NCI-H187 (cell line): ENCODE data around the gene PIGS.

Experiments
- DNase-seq, 2 experiments: peaks; one replicate each; lab custom pipeline; 2025; lab: John Stamatoyannopoulos, UW

Gene PIGS

DNA sequence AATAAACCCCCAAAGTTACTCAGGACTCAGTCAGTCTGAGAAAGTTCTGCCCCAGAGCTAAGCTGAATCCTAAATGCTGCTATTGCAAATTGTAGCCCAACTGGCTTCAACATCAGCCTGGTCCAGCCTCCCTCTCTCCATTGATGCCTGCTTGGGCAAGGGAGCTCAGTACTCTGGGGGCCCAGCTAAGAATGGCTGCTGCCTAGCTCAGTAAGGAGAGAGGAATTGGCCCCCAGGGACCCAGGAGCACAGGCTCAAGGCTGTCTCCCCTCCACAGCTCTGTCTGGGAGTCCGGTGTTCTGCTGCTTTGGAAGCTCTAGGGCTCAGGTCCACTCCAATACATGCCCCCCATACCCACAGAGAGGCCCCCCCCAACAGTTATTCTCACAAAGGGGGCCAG lies 20.5 kb downstream of the PIGS start:
- DNase-seq: no peak

DNA sequence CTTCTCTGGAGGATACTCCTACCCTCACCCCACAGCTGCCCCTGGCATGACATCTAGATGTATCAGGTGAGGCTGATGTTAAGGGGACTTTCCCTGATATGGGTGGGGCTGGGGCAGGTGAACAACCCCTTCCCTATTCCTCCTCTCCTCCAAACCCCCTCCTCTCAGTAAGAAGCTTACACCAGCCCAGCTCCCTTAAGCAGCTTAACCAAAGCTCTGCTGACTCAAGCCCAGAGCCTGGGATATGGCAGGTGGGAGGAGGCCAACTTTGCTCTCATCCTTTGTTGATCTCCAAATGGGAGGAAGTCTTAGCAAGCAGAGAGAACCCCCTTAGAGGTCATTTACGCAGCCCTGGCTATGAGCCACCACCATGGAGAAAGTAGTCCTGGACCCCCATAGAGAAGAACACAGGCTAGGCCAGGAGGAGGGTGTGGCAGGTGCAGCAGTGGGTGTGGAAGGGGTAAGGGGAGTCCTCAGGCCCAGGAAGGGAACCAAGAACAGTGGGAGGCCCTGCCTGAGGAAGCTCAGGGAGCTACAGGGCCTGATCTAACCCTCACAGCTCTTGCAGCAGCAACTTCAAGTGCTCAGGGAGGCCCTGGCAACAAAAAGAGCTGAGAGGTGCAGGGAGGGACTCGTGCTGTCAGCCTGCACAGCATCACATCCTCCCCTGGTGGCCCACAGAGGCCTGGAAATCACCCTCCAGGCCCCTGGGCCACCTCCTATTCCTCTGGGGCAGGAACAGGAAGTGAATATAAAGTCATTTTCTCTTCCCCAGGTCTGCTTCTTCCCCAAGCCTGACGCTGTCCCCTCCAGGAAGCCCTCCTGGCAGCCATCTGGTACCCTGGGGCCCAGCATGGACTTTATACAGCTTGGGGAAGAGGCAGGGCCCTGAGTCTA lies 21.8 kb downstream of the PIGS start:
- DNase-seq: no peak

DNA sequence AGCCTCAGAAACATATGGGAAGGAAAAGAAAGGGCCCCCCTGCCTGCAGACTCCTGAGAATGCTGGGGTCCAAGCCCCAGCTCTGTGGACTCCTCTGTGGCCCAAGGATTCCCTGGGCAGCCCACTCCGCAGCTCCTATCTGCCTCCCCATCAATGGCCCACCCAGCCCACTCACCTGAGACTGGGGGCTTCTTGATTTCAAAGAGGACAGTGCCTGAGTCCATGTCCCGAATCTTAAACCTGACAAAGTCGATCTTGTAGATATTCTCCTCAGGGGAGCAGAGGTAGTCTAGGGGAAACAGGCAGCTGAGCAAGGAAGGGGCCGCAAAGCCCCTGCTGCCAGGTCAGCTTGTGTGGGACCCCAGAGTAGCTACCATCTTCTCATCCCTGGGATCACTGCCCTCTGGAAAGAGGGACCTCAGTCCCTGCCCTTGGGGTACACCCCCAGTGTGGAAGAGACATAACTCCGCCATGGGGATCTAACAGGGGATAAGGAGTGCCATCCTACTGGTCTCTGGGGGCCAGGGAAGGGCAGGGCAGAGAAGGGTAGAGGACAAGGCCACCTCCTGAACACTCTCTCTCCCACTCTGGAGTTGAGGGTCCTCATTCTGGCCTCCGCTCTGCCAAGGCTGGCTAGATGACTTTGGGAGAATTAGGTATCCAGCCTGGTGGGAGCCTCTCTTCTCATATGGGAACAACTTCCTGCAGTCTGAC lies 22.8 kb downstream of the PIGS start:
- DNase-seq: no peak

DNA sequence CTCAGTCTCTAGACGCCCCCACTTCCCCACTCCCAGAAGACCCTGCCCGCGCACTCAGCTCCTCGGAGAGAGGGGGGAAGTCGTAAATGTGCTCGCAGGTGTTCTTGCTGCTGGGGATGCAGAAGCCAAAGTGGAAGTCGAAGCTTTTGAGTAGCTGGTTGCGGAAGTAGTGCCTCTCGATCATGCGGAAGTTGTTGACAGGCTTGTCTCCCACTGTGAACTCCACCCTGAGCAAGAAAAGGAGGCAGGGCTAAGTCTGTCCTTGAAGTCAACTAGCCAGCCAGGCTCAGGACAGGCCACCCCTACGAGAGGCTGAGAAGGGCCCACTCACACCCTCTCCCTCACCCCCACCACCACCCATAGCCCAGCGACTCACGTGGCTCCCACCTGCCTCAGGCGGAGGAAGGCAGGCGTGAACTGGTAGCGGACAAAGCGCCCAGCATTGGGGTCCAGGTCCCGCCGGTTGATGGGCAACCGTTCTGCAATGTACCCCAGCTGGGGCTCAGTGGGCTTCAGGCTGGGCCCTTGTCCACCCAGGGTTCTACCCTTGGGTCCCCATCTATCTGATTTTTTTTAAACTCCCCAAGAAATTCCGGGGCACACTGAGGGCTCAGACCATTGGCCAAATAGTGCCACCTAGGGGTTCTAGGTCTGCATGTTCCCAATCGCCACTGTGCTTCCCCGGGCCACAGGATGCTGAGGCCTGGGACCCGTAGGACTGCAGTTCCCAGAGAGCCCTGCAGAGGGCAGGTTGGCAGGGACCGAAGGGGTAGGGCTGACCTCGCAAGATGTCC lies 23.5 kb downstream of the PIGS start:
- peak; percentile 28 to 46 for DNase-seq

DNA sequence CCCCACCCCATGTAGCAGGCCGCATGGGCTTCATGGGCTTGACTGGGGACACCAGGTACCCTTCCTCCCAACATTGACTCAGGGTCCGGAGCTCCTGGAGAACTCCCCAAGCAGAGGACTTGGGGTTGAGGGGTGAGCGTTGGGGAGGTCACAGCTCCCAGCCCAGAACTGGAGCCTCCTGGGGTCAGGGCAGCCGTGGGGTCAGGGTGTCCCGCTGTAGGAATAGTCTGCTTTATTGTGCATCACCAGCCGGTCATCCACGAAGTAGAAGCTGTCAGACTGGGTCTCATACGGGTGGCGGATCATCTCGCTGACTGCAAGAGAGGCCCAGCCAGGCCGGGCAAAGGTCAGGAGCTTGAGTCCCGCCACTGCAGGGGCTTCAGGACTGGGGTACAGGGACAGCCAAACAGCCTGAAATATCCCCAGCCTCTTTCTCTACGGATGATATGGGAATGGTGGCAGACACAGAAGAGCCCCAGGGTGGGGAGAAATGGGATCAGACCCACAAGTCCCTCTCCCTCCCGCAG lies 24.2 kb downstream of the PIGS start:
- no peak for DNase-seq

DNA sequence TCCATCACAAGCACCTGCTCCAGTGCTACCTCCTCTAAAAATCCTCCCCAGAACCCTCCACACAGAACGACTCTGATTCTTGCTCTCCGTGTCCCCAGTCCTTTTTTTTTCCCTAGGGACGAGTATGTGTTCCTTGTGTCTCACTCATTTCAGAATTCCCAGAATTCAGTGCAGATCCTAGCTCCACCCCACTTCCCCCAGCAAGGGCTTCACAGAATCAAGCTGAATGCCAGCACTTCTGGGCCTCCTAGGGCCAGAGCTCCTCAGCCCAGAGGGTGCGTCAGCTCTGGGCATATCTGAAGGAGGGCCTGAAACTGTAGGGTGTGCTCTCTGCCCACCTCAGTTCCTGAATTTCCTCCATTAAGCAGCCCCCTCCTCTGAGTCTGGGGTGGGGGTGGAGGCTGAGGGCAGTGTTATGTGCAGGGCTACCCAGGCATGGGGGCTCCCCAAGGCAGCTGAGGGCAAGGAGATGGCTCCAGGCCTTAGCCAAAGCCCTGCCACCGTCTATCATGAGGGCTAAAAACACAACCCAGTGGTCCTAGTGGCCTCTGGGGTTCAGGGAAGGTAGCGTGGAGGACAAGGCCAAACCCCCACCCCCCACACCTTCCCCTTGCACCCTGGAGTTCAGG lies 25.4 kb downstream of the PIGS start:
- DNase-seq: no peak

DNA sequence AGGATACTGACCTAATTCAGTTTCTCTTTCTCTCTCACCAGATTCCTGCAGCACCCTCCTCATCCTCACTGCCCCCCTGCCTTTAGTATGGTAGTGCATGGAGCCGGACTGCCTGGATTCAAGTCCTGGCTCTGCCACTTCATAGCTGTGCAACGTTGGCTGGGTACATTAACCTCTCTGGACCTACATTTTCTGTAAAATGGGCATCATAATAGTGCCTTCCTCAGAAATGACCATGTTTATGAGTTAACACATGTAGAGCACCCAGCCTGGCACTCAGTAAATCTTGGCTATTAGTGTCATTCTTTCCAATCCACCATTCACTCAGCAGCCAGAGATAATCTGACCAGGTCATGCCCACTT lies 26.2 kb downstream of the PIGS start:
- DNase-seq: no peak

DNA sequence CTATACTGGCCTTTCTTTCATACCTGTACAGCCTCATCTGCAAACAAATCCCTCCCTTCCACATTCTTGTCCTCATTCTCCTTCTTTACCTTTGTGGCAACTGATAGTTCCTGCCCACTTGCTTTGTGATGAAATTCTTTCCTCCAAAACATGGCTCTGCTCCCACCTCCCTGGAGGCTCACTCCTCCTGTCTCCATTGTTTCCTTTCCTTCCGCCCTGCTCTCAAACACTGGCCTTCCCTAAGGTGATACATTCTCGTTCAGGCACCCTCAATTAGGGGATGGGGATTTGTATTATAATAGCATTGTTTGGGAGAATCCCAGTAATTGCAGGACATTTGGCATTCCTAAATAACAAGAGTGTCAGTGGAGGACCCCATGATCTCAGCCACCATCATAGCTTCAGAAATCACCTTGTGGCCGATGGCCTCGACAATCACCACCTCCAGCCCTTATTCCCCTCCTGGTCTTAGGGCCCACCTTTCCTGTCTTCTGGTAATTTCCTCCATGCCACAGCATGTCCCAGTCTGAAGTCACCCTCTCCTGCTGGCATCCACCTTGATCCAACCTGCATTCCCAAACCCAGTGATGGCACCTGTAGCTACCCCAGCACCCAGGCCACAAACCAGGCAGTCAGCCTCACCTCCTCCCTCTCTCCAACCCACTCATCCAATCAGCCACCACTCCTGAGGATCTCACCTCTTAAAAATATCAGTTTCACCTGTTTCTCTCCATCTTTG lies 26.8 kb downstream of the PIGS start:
- DNase-seq: no peak

DNA sequence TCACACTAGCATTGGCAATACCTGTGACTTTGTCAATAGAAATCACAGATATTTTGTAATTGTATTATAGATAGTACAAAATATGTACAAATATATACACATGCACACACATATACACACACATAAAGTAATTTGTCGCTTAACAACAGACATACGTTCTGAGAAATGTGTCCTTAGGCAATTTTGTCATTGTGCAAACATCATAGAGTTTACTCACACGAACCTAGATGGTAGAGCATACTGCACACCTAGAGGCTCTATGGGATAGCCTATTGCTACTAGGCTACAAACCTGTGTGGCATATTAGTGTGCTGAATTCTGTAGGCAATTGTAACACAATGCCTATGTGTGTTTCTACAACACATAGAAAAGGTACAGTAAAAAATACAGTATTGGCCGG lies 29.9 kb downstream of the PIGS start:
- no peak for DNase-seq

DNA sequence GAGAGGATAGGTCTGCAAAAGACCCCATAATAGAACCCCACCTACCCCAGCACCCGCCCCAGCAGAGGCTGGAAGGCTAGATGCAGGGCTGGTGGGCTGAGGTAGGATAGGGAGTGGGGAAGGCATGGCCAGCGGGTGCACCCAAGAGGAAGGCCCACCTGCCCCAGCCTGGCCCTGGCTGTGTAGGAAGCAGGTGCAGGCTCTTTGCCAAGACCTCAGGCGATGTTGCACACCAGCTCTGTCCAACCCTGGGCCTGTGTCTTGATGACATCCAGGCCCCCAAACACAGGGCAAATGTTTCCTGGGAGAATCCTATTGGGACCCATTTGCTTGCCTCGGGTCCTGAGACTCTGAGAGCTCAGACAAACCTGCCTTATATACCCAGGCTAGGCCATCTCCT lies 31.1 kb downstream of the PIGS start:
- no peak for DNase-seq

DNA sequence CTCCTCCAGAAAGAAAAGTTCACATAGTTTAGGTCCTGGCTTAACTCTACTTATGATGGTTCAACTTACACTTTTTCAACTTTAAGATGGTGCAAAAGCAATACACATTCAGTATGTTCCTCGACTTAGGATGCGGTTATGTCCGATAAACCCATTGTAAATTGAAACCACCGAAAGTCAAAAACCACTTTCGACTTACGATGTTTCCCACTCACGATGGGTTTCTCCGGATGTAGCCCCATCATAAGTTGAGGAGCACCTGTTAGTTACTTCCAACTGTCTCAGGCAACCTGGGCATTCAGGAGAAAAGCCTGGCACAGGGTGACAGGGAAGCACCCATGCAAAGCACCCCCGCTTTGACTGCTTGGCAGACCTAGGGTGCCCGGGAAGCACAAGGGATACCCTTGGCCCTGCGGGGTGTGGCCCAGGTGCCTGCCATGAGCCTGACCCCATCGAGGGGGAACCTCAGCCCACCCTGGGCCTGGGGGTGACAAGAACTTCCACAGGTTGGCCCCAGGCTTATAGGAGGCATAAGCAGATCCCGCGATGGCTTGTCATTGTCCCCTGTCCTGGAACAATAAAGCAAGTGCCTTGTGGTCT lies 32.9 kb downstream of the PIGS start:
- DNase-seq: no peak

DNA sequence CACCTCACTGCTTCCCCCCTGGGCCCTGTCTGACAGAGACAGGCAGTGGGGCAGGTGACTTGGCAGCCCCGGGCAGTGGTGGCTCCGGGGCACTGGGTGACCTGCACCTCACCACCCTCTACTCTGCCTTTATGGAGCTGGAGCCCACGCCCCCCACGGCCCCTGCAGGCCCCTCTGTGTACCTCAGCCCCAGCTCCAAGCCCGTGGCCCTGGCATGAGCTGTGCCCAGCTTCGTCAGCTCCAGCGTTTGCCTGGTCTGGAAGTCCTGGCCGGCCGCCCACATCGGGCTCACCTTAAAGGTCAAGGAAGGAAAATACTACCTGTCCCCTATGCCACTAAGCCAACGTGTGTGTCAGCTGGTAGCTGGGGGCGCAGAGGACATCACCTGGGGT lies 34.1 kb downstream of the PIGS start:
- no peak for DNase-seq

DNA sequence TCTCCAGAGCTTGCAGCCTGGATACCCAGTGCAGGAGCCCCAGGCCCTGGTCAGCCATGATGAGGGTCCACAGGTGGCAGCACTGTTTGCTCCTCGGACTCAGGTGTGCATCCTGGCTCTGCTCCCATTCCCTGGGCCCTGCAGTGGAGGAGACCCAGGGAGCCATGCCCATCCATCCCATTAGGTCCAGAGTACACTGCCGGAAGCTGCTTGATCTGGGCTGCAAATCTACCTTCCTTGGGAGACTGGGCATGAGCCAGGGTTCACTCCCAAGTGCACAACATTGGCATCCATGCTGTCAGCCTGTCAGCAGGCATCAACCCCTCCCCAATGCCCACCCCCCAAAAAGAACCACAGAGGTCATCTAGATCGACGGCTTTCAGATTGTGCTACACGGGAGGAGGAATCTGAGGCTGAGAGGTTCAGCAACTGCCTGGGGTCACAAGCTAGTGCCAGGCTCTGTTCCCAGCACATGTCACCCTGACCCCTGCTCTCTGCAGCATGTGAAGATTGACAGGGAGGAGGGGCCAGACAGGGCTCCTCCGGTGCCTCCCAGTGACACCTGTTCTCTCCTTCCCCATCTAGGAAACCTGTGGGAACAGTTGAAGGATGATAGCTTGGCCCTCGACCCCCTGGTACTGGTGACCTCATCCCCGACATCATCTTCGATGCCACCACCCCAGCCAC lies 34.6 kb downstream of the PIGS start:
- no peak for DNase-seq

DNA sequence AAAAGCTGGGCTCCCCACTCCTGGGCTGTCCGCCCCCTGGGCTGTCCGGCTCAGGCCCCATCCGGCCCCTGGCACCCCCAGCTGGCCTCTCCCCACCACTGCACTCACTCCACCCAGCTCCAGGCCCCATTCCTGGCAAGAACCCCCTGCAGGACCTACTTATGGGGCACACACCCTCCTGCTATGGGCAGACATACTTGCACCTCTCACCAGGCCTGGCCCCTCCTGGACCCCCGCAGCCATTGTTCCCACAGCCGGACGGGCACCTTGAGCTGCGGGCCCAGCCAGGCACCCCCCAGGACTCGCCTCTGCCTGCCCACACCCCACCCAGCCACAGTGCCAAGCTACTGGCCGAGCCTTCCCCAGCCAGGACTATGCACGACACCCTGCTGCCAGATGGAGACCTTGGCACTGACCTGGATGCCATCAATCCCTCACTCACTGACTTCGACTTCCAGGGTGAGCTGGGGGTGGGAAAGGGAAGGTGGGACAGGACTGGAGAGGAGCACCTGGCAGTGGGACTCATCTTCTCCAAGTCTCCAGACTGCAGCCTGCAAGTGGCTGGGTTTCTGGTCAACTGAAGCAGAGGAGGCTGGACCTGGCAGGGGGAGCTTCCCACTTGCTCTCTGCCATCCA lies 36.5 kb downstream of the PIGS start:
- DNase-seq: no peak

DNA sequence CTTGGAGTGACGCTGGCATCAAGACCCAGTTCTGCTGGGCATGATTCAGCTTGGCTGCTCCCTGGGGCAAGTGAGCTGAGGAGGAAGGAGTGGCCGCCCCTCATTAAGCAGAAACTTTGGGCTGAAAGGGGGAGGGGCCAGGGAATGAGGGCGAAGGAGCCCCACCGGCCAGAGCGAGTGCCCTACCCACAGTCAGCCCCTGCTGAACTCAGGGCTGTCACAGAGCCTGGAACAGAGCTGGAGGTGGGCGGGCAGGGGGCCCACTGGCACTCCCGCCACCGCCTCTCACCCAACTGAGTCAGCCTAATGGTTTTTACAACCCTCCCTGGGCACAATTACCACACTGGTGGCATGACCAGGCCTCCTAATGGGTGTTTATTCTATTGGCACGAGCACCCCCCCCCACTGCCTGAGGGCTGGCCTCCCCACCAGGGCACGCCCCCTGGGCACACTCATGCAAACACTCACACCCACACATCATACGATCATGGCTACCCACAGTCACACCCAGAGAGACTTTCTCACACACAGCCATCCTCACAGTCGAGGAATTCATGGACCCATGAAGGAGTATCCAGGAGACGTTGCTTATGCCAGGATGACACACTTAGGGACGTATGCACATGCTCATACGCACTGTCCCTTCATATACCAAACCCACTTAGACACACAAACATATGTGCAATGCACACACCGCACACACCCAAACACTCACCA lies 38.1 kb downstream of the PIGS start:
- DNase-seq: no peak

DNA sequence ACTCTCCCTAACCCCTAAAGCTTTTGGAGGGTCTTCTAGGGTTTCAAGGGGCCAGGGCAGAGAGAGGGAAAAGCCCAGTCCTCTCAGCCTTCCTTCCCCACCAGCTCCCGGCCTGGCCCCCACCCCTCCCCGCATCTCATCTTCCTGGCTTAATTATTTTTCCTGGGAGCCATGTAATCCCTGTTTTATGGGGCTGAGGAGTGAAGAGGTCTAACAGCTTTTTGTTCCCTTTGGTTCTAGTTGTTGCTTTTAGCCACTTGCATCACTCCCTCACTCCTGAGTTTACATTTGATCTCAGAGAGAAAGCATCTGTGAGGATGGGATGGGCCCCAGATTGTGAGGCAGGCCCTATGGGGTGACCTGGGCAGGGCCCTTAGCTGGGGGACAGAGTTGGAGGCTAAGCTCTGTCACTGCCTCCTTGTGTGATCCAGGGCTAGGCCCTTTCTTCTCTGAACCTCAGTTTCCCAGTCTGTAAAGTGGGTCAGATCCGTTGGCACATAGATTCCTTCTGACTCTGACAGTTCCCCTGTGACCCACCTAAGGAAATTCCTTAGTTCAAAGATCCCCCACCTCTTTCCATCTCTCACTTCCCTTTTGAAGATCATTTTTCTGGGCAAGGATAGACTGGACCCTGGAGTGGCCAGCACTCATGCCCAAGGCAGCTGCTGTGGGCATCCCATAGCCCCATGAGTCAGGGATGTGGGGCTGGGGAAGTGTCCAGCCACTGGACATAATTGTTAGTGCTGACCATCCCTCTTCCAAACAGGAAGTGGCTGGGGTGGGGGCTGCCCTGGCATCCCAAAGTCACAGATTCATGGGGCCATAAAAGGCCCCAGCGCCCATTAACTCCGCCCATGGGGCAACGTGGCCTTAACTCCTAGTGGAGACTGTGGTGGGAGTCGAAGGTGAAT lies 39.0 kb downstream of the PIGS start:
- DNase-seq: no peak

DNA sequence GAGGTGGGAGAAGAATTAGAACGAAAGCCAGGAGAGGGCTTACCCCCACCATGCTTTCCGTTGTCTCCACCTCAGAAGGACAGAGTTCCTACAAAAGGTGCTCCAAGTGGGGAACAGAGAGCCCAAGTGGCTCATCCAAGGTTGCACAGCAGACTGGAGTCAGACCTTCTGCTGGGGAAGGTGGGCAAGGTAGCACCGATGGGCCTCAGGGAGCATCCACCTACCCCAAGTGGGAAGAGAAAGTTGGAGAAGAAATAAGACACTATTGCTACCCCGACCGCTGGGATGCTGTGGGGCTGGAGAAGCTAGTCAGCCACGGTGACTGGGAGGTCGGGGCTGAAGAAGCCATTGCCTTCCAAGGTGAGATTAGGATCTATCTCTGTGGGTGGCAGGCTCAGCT lies 40.4 kb downstream of the PIGS start:
- DNase-seq: no peak

DNA sequence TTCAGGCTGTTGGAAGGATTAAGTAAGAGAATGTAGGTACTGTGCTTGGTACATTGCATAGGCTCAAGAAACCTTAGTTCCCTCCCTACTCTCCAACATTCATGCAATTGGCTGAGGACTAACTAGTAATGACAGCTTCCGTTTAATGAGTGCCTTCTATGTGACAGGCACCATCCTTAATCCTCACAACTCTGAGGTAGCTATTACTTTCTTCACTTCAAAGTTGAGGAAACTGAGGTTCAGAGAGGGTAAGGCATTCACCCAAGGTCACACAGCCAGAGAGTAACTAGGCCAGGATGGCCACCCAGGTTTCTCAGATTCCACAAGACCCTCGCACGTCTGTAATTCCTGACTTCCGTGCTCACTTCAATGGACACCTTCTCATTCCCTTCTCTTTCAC lies 41.1 kb downstream of the PIGS start:
- no peak for DNase-seq
